HT-29 (cell line): Measurements from ENCODE around the gene MEF2A. TPM values are rescaled to one million over a fixed set of nuclear protein-coding genes. Genes with fewer than 3 reads are reported as not detected.

Experiments used
- DNase-seq: peaks from one replicate; pipeline ENCODE4 v3.0.0-alpha.2; 2015; ENCODE audit warnings: low spot score
- small RNA-seq: library from RNA; depleted of rRNA; stranded (forward); fragments of <200 nt; gene quantifications from one replicate; pipeline ENCODE3, GENCODE V24; 2014
- total RNA-seq: library from RNA; depleted of rRNA; stranded (reverse); fragments of >200 nt; shearing (Covaris generic); gene quantifications from 2 replicates; pipeline ENCODE4 v1.2.3, GENCODE V29; 2014; rRNA removed

MEF2A gene
- total RNA-seq, 1 experiment from 2014 or later: 22.3 TPM

- DNase-seq: no peak
Observed at GRCh38 chr15:99763827-99764226, 198.0 kb downstream of the MEF2A start.

- no peak for DNase-seq
Observed at GRCh38 chr15:99764522-99764921, 198.7 kb downstream of the MEF2A start.

Small RNA genes lying within 50 kb of the gene (small RNA-seq; reads per million reads assigned to genes)
- gene RF00019: not detected

Other genes starting within 250 kb of the MEF2A start
- 19.2 and 21.0 TPM in 2 replicates for gene LYSMD4, start 167.5 kb downstream of the MEF2A start, total RNA-seq